Fibroblast of villous mesenchyme (primary cell): ENCODE measurements around the gene TXNRD1. TPM values are rescaled to one million over a fixed set of nuclear protein-coding genes. Genes with fewer than 3 reads are reported as not detected.

Experiments used
- DNase-seq: peaks from one replicate; pipeline ENCODE4 v3.0.0-alpha.2; 2010; ENCODE audit warnings: low read depth
- H3K4me3 ChIP-seq: 2 replicates; pipeline ENCODE4 v1.5.1; 2011; ENCODE audit warnings: low read depth, mild to moderate bottlenecking, low read length
- total RNA-seq: library from RNA; depleted of rRNA; stranded (reverse); fragments of >200 nt; gene quantifications from 2 replicates; pipeline ENCODE4 v1.2.3, GENCODE V29; 2012
- TF ChIP-seq, protein P1 (sequence below): IDR thresholded peaks from 2 replicates; pipeline ENCODE4 v1.5.1; 2012; ENCODE audit warnings: low read depth, mild to moderate bottlenecking, low read length; ENCODE audit not compliant: insufficient read depth

The TXNRD1 gene
- total RNA-seq, 1 donor = 747 TPM

DNA sequence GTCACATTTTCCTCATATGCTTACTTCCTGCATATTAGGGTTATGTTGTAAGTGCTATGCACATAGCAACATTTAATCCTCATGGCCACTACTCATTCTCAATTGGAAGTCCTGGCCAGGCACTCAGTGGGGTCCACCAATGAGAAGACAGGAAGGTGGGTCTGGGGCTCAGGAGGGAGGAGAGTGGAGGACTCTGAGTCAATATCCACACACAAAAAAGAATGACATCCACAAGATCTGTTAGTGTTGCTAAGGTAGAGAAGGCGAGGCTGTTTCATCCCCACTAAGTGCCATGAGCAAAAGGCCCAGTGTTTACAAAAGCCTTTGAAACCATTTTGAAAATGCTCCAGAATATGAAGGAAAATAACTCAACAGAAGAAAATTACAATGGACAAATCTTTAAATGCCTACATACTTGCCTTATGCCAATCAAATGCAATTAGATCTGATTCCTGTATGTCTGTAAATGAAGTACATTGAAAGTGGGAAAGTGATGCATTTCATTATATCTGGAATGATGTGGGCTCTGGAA, 141.9 kb downstream of the TXNRD1 start:
- TF ChIP-seq, protein P1, sequence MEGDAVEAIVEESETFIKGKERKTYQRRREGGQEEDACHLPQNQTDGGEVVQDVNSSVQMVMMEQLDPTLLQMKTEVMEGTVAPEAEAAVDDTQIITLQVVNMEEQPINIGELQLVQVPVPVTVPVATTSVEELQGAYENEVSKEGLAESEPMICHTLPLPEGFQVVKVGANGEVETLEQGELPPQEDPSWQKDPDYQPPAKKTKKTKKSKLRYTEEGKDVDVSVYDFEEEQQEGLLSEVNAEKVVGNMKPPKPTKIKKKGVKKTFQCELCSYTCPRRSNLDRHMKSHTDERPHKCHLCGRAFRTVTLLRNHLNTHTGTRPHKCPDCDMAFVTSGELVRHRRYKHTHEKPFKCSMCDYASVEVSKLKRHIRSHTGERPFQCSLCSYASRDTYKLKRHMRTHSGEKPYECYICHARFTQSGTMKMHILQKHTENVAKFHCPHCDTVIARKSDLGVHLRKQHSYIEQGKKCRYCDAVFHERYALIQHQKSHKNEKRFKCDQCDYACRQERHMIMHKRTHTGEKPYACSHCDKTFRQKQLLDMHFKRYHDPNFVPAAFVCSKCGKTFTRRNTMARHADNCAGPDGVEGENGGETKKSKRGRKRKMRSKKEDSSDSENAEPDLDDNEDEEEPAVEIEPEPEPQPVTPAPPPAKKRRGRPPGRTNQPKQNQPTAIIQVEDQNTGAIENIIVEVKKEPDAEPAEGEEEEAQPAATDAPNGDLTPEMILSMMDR = no peak
- H3K4me3 ChIP-seq = no peak overlapping the region
- peak; percentile 84 for DNase-seq

DNA sequence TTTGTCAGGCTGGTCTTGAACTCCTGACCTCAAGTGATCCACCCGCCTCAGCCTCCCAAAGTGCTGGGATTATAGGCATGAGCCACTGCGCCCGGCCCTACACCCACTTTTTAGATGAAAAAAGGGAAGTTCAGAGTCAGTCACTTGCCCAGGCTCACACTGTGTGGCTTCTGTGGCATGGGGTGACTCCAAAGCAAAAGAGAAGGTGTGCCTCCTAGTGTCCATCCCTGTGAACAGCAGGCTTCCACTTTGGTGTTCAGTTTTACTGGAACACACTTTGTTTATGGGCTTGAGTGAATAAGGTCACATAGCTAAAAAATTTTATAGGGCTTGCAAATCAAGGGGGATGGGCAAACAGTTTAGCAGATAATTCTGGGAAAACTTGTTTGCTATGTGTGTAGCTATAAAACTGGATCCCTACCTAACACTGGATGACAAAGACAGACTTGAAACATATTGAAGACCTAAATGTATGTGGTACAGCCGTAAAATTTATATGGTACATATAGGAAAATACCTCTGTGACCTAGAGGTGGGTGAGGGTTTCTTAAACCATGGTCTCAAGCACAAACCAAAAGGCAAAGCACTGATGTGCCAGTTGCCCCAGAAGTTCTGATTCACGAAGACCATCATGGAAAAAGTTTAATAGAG, 142.9 kb downstream of the TXNRD1 start:
- H3K4me3 ChIP-seq = no peak overlapping the region

GRCh38 chr12:104359216-104359615, 143.6 kb downstream of the TXNRD1 start:
- TF ChIP-seq, protein P1 = no peak
- no peak overlapping the region for H3K4me3 ChIP-seq
- DNase-seq = no peak

More for the DNA sequence above, 142.9 kb downstream of the TXNRD1 start:
- TF ChIP-seq, protein P1 = peak; percentile 83
- DNase-seq = peak; percentile 75

DNA sequence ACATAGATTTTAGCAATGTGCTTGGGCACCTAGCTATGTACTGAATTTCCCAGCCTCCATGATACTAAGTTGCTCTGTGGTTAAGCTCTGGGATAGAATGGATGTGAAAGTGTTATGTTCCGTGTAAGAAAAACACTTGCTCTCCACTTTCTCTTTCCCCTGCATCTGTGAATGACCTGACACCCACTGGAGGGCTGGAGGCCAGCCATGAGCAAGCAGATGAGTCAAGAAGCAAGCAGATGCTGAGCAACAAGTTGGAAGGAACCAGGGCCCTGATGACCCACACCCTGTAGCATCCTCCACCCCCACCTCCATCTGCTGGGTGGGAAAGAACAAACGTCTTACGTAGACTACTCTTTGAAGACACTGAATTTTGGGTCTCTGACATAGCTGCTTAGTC, 144.6 kb downstream of the TXNRD1 start:
- peak; percentile 49 for DNase-seq

GRCh38 chr12:104360983-104361707, 145.6 kb downstream of the TXNRD1 start:
- peak; percentile 58 for DNase-seq
- no peak overlapping the region for H3K4me3 ChIP-seq
- TF ChIP-seq, protein P1 = no peak

More for the DNA sequence above, 144.6 kb downstream of the TXNRD1 start:
- no peak overlapping the region for H3K4me3 ChIP-seq
- TF ChIP-seq, protein P1 = no peak

- H3K4me3 ChIP-seq = no peak overlapping the region
- TF ChIP-seq, protein P1 = no peak
- DNase-seq = no peak
Observed at GRCh38 chr12:104365921-104366410, 150.4 kb downstream of the TXNRD1 start.
